HepG2 (cell line): ENCODE data around the gene SLCO1B1. TPM values are rescaled to one million over a fixed set of nuclear protein-coding genes. Genes with fewer than 3 reads are reported as not detected.
"Not testable (repeated sequence)": the region's sequence is repeated elsewhere in the genome, so short reads cannot be mapped to it uniquely, and the experiment has no call there.

Experiments
- ATAC-seq: fragments of 200-7000 bp; cut with Tn5 transposase; 3 replicates; pipeline ENCODE4 v1.9.1; 2020; ENCODE audit warnings: mild to moderate bottlenecking, moderate library complexity
- BruUV-seq: library from RNA; stranded (reverse); fragments of 400-500 nt; replicated peaks from 2 replicates; lab custom pipeline; 2021; lab: Mats Ljungman, UMichigan
- CTCF ChIA-PET: fragments of 300-600 bp; formaldehyde crosslinking; extraction: SDS; loops from one replicate; lab custom pipeline; 2021; ENCODE audit warnings: low total read pairs, inconsistent platforms, low intra/inter-chr PET ratio; lab: Yijun Ruan, JAX
- POLR2A ChIA-PET: fragments of 350-600 bp; sonication (Branson Sonifier 250); formaldehyde crosslinking; loops from one replicate; lab custom pipeline; 2020; ENCODE audit warnings: antibody characterized with exemption, inconsistent platforms; lab: Yijun Ruan, JAX
- DNase-seq: peaks from one replicate; pipeline ENCODE4 v3.0.0-alpha.2; 2015; ENCODE audit warnings: low spot score
- FAIRE-seq: peaks from 3 replicates; lab custom pipeline; 2011; peaks lifted over from hg19 to GRCh38; lab: Jason Lieb, UNC
- H2AFZ ChIP-seq: one replicate; pipeline ENCODE4 v1.6.1; 2011; ENCODE audit warnings: low read length, inconsistent platforms
- H3K27ac ChIP-seq: fragments of 300-600 bp; 3 replicates; pipeline ENCODE4 v1.8.0; 2011; ENCODE audit warnings: mixed run types, mild to moderate bottlenecking, mixed read lengths, low read length, inconsistent platforms; ENCODE audit not compliant: insufficient read depth; ENCODE audit errors: extremely low read length
- H3K27me3 ChIP-seq, 2 experiments: fragments of 200-600 bp in 1 of 2; 2 replicates in 1 of 2; 3 replicates in 1 of 2; pipeline versions ENCODE4 v1.6.0 to v1.8.0; 2011; ENCODE audit warnings: low read length in 2 of 2, mild to moderate bottlenecking in 2 of 2, moderate library complexity in 2 of 2, inconsistent platforms in 1 of 2; ENCODE audit not compliant: insufficient read depth in 2 of 2, control insufficient read depth in 1 of 2
- H3K36me3 ChIP-seq, 2 experiments: fragments of 200-600 bp in 1 of 2; replicated peaks in 1 of 2; 2 replicates in 1 of 2; 3 replicates in 1 of 2; pipeline versions ENCODE4 v1.5.1 to v1.8.0; 2011; ENCODE audit warnings: low read length in 2 of 2, inconsistent platforms in 1 of 2; ENCODE audit not compliant: insufficient read depth in 2 of 2, control insufficient read depth in 1 of 2
- H3K4me1 ChIP-seq: 2 replicates; pipeline ENCODE4 v1.5.1; 2012; ENCODE audit warnings: low read length, inconsistent platforms; ENCODE audit not compliant: insufficient read depth
- H3K4me2 ChIP-seq: 2 replicates; pipeline ENCODE4 v1.6.0; 2011; ENCODE audit warnings: low read depth, low read length, inconsistent platforms
- H3K4me3 ChIP-seq, 3 experiments: fragments of 200-600 bp in 1 of 3; sonication (generic), shearing (Covaris generic) in 1 of 3; replicated peaks in 1 of 3; 2 replicates each; pipeline ENCODE4 v1.5.1; 2011 to 2016; ENCODE audit warnings: low read length in 3 of 3, inconsistent platforms in 2 of 3, low read depth in 2 of 3, mild to moderate bottlenecking in 2 of 3, control low read depth in 1 of 3, mixed read lengths in 1 of 3; ENCODE audit not compliant: insufficient read depth in 1 of 3
- H3K79me2 ChIP-seq: one replicate; pipeline ENCODE4 v1.6.1; 2011; ENCODE audit warnings: low read length, inconsistent platforms; ENCODE audit not compliant: insufficient read depth
- H3K9ac ChIP-seq: 2 replicates; pipeline ENCODE4 v1.6.0; 2011; ENCODE audit warnings: mild to moderate bottlenecking, low read depth, low read length, inconsistent platforms; ENCODE audit not compliant: insufficient read depth
- H3K9me3 ChIP-seq: 2 replicates; pipeline ENCODE4 v1.5.1; 2012; ENCODE audit warnings: mild to moderate bottlenecking, low read length
- H4K20me1 ChIP-seq: 2 replicates; pipeline ENCODE4 v1.6.0; 2011; ENCODE audit warnings: inconsistent platforms, mild to moderate bottlenecking, low read length, moderate library complexity; ENCODE audit not compliant: insufficient read depth
- FOSL2 ChIP-seq: sonication (generic); formaldehyde crosslinking; IDR thresholded peaks from 2 replicates; pipeline ENCODE4 v1.4.0; 2020; ENCODE audit warnings: missing genetic modification reagents
- JUN ChIP-seq: sonication (generic); formaldehyde crosslinking; IDR thresholded peaks from 2 replicates; pipeline ENCODE4 v1.4.0; 2020; ENCODE audit warnings: mild to moderate bottlenecking, missing genetic modification reagents
- NAIF1 ChIP-seq: sonication (generic); formaldehyde crosslinking; IDR thresholded peaks from 2 replicates; pipeline ENCODE4 v1.5.0; 2020; ENCODE audit warnings: mild to moderate bottlenecking, missing genetic modification reagents, borderline replicate concordance
- NCOA2 ChIP-seq: sonication (generic); formaldehyde crosslinking; IDR thresholded peaks from 2 replicates; pipeline ENCODE4 v1.8.0; 2022; ENCODE audit warnings: inconsistent platforms
- RARA ChIP-seq: IDR thresholded peaks from 2 replicates; pipeline ENCODE4 v1.6.1; 2016; ENCODE audit warnings: missing genetic modification reagents, missing compliant biosample characterization
- RERE ChIP-seq: IDR thresholded peaks from 2 replicates; pipeline ENCODE4 v1.6.1; 2016; ENCODE audit warnings: low read depth, missing genetic modification reagents, missing compliant biosample characterization
- SP140L ChIP-seq: sonication (generic); formaldehyde crosslinking; IDR thresholded peaks from 2 replicates; pipeline ENCODE4 v1.4.0; 2020; ENCODE audit warnings: missing genetic modification reagents, borderline replicate concordance
- YEATS4 ChIP-seq: sonication (generic); formaldehyde crosslinking; IDR thresholded peaks from 2 replicates; pipeline ENCODE4 v1.4.0; 2020; ENCODE audit warnings: missing genetic modification reagents, borderline replicate concordance
- ZBTB43 ChIP-seq: sonication (generic); formaldehyde crosslinking; conservative IDR thresholded peaks from 2 replicates; pipeline ENCODE4 v1.4.0; 2020; ENCODE audit warnings: missing genetic modification reagents
- WGBS: methylation state at CpG from one replicate; pipeline ENCODE4 v1.1.6; 2017; ENCODE audit warnings: low lambda C conversion rate; 5-methylcytosine and 5-hydroxymethylcytosine counted together
- in situ Hi-C: cut with HindIII; loops from 2 replicates; pipeline ENCODE4 v1.10.0; 2017; ENCODE audit warnings: low pct_unique_long_range_greater_than_20kb; ENCODE audit not compliant: extremely low pct_ligation_motif_present
- intact Hi-C: fragments of 100-400 bp; cut with micrococcal nuclease; formaldehyde crosslinking; loops from one replicate; pipeline ENCODE4 v1.10.0; 2022; ENCODE audit not compliant: unreplicated experiment
- polyA plus RNA-seq, 8 experiments: library from polyadenylated mRNA; depleted of rRNA in 3 of 8; stranded (reverse) in 7 of 8; unstranded in 1 of 8; fragments of >200 nt; fragmentation: Illumina TruSeq in 4 of 8; extraction: Trizol in 4 of 8; gene quantifications; 2 replicates each; pipeline versions ENCODE4 v1.2.1 to v1.2.3, GENCODE V29; 2011 to 2016; ENCODE audit warnings: low read depth in 4 of 8, missing spikeins in 1 of 8, mixed read lengths in 1 of 8; ENCODE audit not compliant: insufficient read depth in 1 of 8
- total RNA-seq, 5 experiments: library from RNA; depleted of rRNA; stranded (reverse); fragments of >200 nt; fragmentation: Illumina TruSeq; extraction: Trizol; gene quantifications; 2 replicates each; pipeline ENCODE4 v1.2.3, GENCODE V29; 2016; ENCODE audit warnings: low read depth in 1 of 5
- TF ChIP-seq, protein P1 (sequence below): IDR thresholded peaks from 2 replicates; pipeline ENCODE4 v1.6.1; 2016; ENCODE audit warnings: low read depth, control low read depth
- TF ChIP-seq, protein P2 (sequence below): sonication (generic); formaldehyde crosslinking; IDR thresholded peaks from 2 replicates; pipeline ENCODE4 v1.4.0; 2020; ENCODE audit warnings: missing genetic modification reagents

SLCO1B1 gene
- total and polyA plus RNA-seq, 2 of the 13 experiments (the other 11 are each of a cell fraction or from before 2014, with no cell fraction given): not detected

- TF ChIP-seq ZBTB43 (CRISPR knock-in tag) (no peak), NAIF1 (CRISPR knock-in tag) (no peak), YEATS4 (CRISPR knock-in tag) (no peak), JUN (CRISPR knock-in tag) (no peak), SP140L (CRISPR knock-in tag) (no peak)
- TF ChIP-seq, protein P1, sequence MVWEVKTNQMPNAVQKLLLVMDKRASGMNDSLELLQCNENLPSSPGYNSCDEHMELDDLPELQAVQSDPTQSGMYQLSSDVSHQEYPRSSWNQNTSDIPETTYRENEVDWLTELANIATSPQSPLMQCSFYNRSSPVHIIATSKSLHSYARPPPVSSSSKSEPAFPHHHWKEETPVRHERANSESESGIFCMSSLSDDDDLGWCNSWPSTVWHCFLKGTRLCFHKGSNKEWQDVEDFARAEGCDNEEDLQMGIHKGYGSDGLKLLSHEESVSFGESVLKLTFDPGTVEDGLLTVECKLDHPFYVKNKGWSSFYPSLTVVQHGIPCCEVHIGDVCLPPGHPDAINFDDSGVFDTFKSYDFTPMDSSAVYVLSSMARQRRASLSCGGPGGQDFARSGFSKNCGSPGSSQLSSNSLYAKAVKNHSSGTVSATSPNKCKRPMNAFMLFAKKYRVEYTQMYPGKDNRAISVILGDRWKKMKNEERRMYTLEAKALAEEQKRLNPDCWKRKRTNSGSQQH (CRISPR knock-in tag): no peak
- TF ChIP-seq, protein P2, sequence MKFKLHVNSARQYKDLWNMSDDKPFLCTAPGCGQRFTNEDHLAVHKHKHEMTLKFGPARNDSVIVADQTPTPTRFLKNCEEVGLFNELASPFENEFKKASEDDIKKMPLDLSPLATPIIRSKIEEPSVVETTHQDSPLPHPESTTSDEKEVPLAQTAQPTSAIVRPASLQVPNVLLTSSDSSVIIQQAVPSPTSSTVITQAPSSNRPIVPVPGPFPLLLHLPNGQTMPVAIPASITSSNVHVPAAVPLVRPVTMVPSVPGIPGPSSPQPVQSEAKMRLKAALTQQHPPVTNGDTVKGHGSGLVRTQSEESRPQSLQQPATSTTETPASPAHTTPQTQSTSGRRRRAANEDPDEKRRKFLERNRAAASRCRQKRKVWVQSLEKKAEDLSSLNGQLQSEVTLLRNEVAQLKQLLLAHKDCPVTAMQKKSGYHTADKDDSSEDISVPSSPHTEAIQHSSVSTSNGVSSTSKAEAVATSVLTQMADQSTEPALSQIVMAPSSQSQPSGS: no peak
Measured at GRCh38 chr12:21129906-21130305, 1.1 kb upstream of the SLCO1B1 start (continued).

- in situ Hi-C loops, CTCF ChIA-PET, ATAC-seq, H2AFZ ChIP-seq, H3K27ac ChIP-seq, H3K9ac ChIP-seq, H3K79me2 ChIP-seq, POLR2A ChIA-PET, intact Hi-C loops, H3K4me3 ChIP-seq, H3K36me3 ChIP-seq, H3K27me3 ChIP-seq, H3K4me2 ChIP-seq, H4K20me1 ChIP-seq, BruUV-seq, H3K4me1 ChIP-seq, FAIRE-seq: not testable (repeated sequence)
- DNase-seq: peak; percentile 2
- WGBS: 54% methylated on average over 10 of the region's 14 CpGs
- H3K9me3 ChIP-seq: peaks cover 12% of the 10 kb centered on the region
- TF ChIP-seq NCOA2 (CRISPR knock-in tag) (peak; percentile 61), RARA (peak; percentile 12; the same call in 1 of the 2 replicates), RERE (CRISPR knock-in tag) (peak; percentile 31; the same call in 1 of the 2 replicates), FOSL2 (CRISPR knock-in tag) (peak; percentile 18; the same call in 1 of the 2 replicates)
Measured at GRCh38 chr12:21137318-21137999, 6.5 kb downstream of the SLCO1B1 start.
